Neural cell (in vitro differentiated cells): ENCODE results near the gene NKX2-3. TPM values are rescaled to one million over a fixed set of nuclear protein-coding genes. Genes with fewer than 3 reads are reported as not detected.

Source experiments
- H2AFZ ChIP-seq: fragments of 200-600, 300-800 bp; sonication (generic), shearing (Covaris generic); 2 replicates; pipeline ENCODE4 v1.6.0; 2014; ENCODE audit warnings: low read depth, mild to moderate bottlenecking, antibody characterized with exemption, low read length, moderate library complexity
- H3F3A ChIP-seq: fragments of 200-600 bp; shearing (Covaris generic); 2 replicates; pipeline ENCODE4 v1.6.1; 2016; ENCODE audit warnings: mild to moderate bottlenecking, moderate library complexity, mixed read lengths, antibody characterized with exemption, low read length; ENCODE audit not compliant: insufficient read depth, poor library complexity, severe bottlenecking
- H3K27ac ChIP-seq: fragments of 200-600, 300-800 bp; sonication (generic), shearing (Covaris generic); 2 replicates; pipeline ENCODE4 v1.5.1; 2014; ENCODE audit warnings: mild to moderate bottlenecking, low read length, moderate library complexity
- H3K27me3 ChIP-seq: fragments of 300-800, 200-600 bp; sonication (generic), shearing (Covaris generic); 2 replicates; pipeline ENCODE4 v1.6.0; 2014; ENCODE audit warnings: mild to moderate bottlenecking, low read depth, low read length, moderate library complexity; ENCODE audit not compliant: insufficient read depth
- H3K36me3 ChIP-seq: fragments of 300-800, 200-600 bp; sonication (generic), shearing (Covaris generic); 2 replicates; pipeline ENCODE4 v1.5.1; 2014; ENCODE audit warnings: mild to moderate bottlenecking, antibody characterized with exemption, low read length, moderate library complexity; ENCODE audit not compliant: insufficient read depth
- H3K4me2 ChIP-seq: fragments of 300-800, 200-600 bp; sonication (generic), shearing (Covaris generic); 2 replicates; pipeline ENCODE4 v1.6.0; 2014; ENCODE audit warnings: mild to moderate bottlenecking, low read length
- H3K4me3 ChIP-seq: fragments of 300-800, 200-600 bp; sonication (generic), shearing (Covaris generic); 2 replicates; pipeline ENCODE4 v1.5.1; 2014; ENCODE audit warnings: mild to moderate bottlenecking, low read length, moderate library complexity
- H3K79me2 ChIP-seq: fragments of 200-600 bp; shearing (Covaris generic); replicated peaks from 2 replicates; pipeline ENCODE4 v1.6.0; 2014; ENCODE audit warnings: mild to moderate bottlenecking, low read length, moderate library complexity; ENCODE audit not compliant: insufficient read depth
- H3K9ac ChIP-seq: fragments of 300-800, 200-600 bp; sonication (generic), shearing (Covaris generic); 2 replicates; pipeline ENCODE4 v1.6.1; 2016; ENCODE audit warnings: mild to moderate bottlenecking, low read length, mixed read lengths
- H3K9me2 ChIP-seq: fragments of 200-600 bp; shearing (Covaris generic); 2 replicates; pipeline ENCODE4 v1.6.1; 2016; ENCODE audit warnings: mild to moderate bottlenecking, low read length, mixed read lengths; ENCODE audit not compliant: insufficient read depth
- H3K9me3 ChIP-seq: fragments of 200-600, 300-800 bp; sonication (generic), shearing (Covaris generic); 2 replicates; pipeline ENCODE4 v1.6.1; 2016; ENCODE audit warnings: mild to moderate bottlenecking, mixed run types, low read length, moderate library complexity, mixed read lengths
- H4K20me1 ChIP-seq: fragments of 200-600 bp; shearing (Covaris generic); 2 replicates; pipeline ENCODE4 v1.6.1; 2016; ENCODE audit warnings: mild to moderate bottlenecking, mixed run types; ENCODE audit not compliant: insufficient read depth
- EP300 ChIP-seq: fragments of 450-650 bp; conservative IDR thresholded peaks from 2 replicates; pipeline ENCODE4 v1.6.1; 2014; ENCODE audit warnings: antibody characterized with exemption, mild to moderate bottlenecking, moderate library complexity; ENCODE audit not compliant: poor library complexity, severe bottlenecking
- EZH2 ChIP-seq: fragments of 200-600, 300-800 bp; shearing (Covaris generic), sonication (generic); IDR thresholded peaks from 2 replicates; pipeline ENCODE4 v1.6.1; 2014; ENCODE audit warnings: antibody characterized with exemption, low read length, borderline replicate concordance, mild to moderate bottlenecking; ENCODE audit not compliant: insufficient read depth, poor library complexity, severe bottlenecking
- MXI1 ChIP-seq: fragments of 450-650 bp; conservative IDR thresholded peaks from 2 replicates; pipeline ENCODE4 v1.6.1; 2014; ENCODE audit warnings: antibody characterized with exemption, mild to moderate bottlenecking; ENCODE audit not compliant: poor library complexity, severe bottlenecking
- POLR2AphosphoS5 ChIP-seq: IDR thresholded peaks from 2 replicates; pipeline ENCODE4 v1.6.1; 2012
- RAD21 ChIP-seq: fragments of 450-650 bp; conservative IDR thresholded peaks from 2 replicates; pipeline ENCODE4 v1.6.1; 2014; ENCODE audit warnings: antibody characterized with exemption, mild to moderate bottlenecking, moderate library complexity
- REST ChIP-seq: IDR thresholded peaks from 2 replicates; pipeline ENCODE4 v1.6.1; 2012; ENCODE audit warnings: borderline replicate concordance
- SMC3 ChIP-seq: fragments of 450-650 bp; conservative IDR thresholded peaks from 2 replicates; pipeline ENCODE4 v1.6.1; 2014; ENCODE audit warnings: antibody characterized with exemption, mild to moderate bottlenecking, moderate library complexity; ENCODE audit not compliant: poor library complexity
- TAF1 ChIP-seq: IDR thresholded peaks from 2 replicates; pipeline ENCODE4 v1.6.1; 2012; ENCODE audit warnings: low read depth
- polyA plus RNA-seq: library from polyadenylated mRNA; depleted of rRNA; stranded (reverse); fragments of >200 nt; gene quantifications from 2 replicates; pipeline ENCODE4 v1.2.3, GENCODE V29; 2014
- TF ChIP-seq, protein P1 (sequence below): fragments of 450-650 bp; IDR thresholded peaks from 2 replicates; pipeline ENCODE4 v1.5.1; 2014; ENCODE audit warnings: antibody characterized with exemption, mild to moderate bottlenecking, moderate library complexity; ENCODE audit not compliant: poor library complexity, severe bottlenecking

Gene NKX2-3
- polyA plus RNA-seq, 1 donor from 2014 or later: not detected

DNA sequence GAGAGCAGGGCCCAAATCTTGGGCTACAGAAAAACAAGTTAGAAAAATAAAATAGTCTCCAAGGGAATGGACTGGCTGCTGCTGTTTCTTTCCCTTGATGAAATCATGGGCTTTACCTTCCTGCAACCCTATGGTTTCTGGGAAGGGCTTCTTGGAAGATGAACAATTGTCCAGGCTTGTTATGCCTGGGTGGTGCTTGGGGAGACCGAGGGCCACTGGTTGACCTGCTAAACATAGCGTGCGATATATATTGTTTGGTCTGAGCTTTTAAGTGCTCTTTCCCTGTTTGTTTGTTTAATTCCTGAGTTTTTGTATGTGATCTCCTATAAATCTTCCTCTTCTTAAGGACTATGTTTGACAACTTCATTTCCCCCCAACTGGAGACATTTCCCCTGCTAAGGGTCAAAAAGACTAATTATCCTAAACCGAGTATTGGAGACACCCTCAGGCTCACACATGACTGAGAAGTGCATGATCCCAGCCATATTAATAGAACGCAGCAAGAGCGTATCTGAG lies 49.6 kb downstream of the NKX2-3 start:
- no peaks in the 10 kb centered on the region for H3K79me2 ChIP-seq
- no peak overlapping the region for H3K9ac ChIP-seq
- no peak for TF ChIP-seq SMC3
- H3K36me3 ChIP-seq: no peaks in the 10 kb centered on the region
- H3K4me3 ChIP-seq: no peak overlapping the region
- H2AFZ ChIP-seq: no peak overlapping the region
- H3F3A ChIP-seq: no peaks in the 10 kb centered on the region
- no peak overlapping the region for H3K4me2 ChIP-seq
- no peaks in the 10 kb centered on the region for H3K9me2 ChIP-seq
- no peak overlapping the region for H3K27ac ChIP-seq
- H3K9me3 ChIP-seq: no peaks in the 10 kb centered on the region
- no peaks in the 10 kb centered on the region for H3K27me3 ChIP-seq
- no peaks in the 10 kb centered on the region for H4K20me1 ChIP-seq

DNA sequence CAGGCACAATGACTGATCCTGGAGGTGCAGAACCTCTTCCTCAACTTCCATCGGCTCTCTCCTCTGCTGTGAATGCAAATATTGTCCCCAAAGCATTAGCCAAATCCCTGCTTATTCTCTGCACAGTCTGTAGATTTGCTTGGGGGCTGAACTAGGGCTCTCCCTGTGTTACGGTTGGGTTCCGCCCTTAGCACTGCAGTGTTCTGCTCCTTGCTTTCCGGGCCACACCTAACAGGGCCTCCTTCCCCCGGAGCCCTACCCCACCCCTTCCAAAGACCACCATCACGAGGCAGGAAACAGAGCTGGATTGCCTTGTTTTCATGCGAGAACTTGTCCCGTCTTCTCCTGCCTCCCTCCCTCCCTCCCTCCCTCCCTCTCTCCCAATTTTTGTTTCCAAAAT lies 50.9 kb downstream of the NKX2-3 start:
- no peaks in the 10 kb centered on the region for H3K79me2 ChIP-seq
- no peak for TF ChIP-seq RAD21
- TF ChIP-seq TAF1: no peak
- TF ChIP-seq MXI1: no peak
- TF ChIP-seq POLR2AphosphoS5: no peak
- TF ChIP-seq SMC3: no peak
- no peak for TF ChIP-seq EZH2
- no peak for TF ChIP-seq REST
- TF ChIP-seq EP300: no peak
- TF ChIP-seq, protein P1, sequence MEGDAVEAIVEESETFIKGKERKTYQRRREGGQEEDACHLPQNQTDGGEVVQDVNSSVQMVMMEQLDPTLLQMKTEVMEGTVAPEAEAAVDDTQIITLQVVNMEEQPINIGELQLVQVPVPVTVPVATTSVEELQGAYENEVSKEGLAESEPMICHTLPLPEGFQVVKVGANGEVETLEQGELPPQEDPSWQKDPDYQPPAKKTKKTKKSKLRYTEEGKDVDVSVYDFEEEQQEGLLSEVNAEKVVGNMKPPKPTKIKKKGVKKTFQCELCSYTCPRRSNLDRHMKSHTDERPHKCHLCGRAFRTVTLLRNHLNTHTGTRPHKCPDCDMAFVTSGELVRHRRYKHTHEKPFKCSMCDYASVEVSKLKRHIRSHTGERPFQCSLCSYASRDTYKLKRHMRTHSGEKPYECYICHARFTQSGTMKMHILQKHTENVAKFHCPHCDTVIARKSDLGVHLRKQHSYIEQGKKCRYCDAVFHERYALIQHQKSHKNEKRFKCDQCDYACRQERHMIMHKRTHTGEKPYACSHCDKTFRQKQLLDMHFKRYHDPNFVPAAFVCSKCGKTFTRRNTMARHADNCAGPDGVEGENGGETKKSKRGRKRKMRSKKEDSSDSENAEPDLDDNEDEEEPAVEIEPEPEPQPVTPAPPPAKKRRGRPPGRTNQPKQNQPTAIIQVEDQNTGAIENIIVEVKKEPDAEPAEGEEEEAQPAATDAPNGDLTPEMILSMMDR: no peak
- H3F3A ChIP-seq: no peaks in the 10 kb centered on the region
- H2AFZ ChIP-seq: no peak overlapping the region
- no peaks in the 10 kb centered on the region for H3K36me3 ChIP-seq
- H3K27me3 ChIP-seq: no peaks in the 10 kb centered on the region
- H3K4me3 ChIP-seq: no peak overlapping the region
- H3K27ac ChIP-seq: no peak overlapping the region
- no peak overlapping the region for H3K4me2 ChIP-seq
- H3K9ac ChIP-seq: no peak overlapping the region
- no peaks in the 10 kb centered on the region for H3K9me2 ChIP-seq
- no peaks in the 10 kb centered on the region for H4K20me1 ChIP-seq
- no peaks in the 10 kb centered on the region for H3K9me3 ChIP-seq

Other genes with a start within 250 kb of the NKX2-3 start
- gene CNNM1, start 203.6 kb upstream of the NKX2-3 start, polyA plus RNA-seq: 1.3 and 1.5 TPM in 2 replicates
- gene GOT1, start 102.3 kb upstream of the NKX2-3 start, polyA plus RNA-seq: 43.6 and 59.1 TPM in 2 replicates
- 65.7 and 79.9 TPM in 2 replicates for gene SLC25A28, start 87.5 kb downstream of the NKX2-3 start, polyA plus RNA-seq
- gene ENTPD7, start 126.6 kb downstream of the NKX2-3 start, polyA plus RNA-seq: 4.1 and 4.7 TPM in 2 replicates
- gene COX15, start 199.2 kb downstream of the NKX2-3 start, polyA plus RNA-seq: 42.3 and 43.7 TPM in 2 replicates
- gene CUTC, start 199.3 kb downstream of the NKX2-3 start, polyA plus RNA-seq: 26.2 and 33.8 TPM in 2 replicates
- 2.0 and 3.4 TPM in 2 replicates for gene ABCC2, start 249.7 kb downstream of the NKX2-3 start, polyA plus RNA-seq